Uterus (tissue), 2 donors: Measurements from ENCODE around the gene DNMBP.

ENCODE experiments used
- POLR2A ChIP-seq, 2 donors: fragments of 450-650 bp; IDR thresholded peaks; one replicate each; pipeline ENCODE4 v1.6.1; 2016; ENCODE audit warnings: antibody characterized with exemption in 2 of 2, mild to moderate bottlenecking in 1 of 2, moderate library complexity in 1 of 2
- TF ChIP-seq, protein P1 (sequence below), 4 experiments: fragments of 200-600 bp in 2 of 4; fragments of 450-650 bp in 2 of 4; sonication (generic) in 2 of 4; IDR thresholded peaks; one replicate each; pipeline ENCODE4 v1.5.1; 2016 to 2019; ENCODE audit warnings: antibody characterized with exemption in 4 of 4, mild to moderate bottlenecking in 2 of 4, moderate library complexity in 1 of 4

DNA sequence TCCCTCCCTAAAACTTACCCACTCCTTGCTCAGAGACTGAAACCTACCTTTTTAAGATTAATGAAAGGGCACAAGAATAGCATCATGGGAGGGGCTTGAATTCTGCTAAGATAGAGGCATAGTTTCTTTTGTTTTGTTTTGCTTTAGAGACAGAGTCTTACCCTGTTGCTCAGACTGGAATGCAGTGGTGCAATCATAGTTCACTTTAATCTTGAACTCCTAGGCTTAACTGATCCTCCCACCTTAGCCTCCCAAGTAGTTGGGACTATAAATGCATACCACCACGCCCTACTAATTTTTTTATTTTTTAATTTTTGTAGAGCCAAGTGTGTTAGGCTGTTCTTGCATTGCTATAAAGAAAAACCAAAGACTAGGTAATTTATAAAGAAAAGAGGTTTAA is 17.7 kb upstream of the DNMBP start:
- TF ChIP-seq, protein P1, sequence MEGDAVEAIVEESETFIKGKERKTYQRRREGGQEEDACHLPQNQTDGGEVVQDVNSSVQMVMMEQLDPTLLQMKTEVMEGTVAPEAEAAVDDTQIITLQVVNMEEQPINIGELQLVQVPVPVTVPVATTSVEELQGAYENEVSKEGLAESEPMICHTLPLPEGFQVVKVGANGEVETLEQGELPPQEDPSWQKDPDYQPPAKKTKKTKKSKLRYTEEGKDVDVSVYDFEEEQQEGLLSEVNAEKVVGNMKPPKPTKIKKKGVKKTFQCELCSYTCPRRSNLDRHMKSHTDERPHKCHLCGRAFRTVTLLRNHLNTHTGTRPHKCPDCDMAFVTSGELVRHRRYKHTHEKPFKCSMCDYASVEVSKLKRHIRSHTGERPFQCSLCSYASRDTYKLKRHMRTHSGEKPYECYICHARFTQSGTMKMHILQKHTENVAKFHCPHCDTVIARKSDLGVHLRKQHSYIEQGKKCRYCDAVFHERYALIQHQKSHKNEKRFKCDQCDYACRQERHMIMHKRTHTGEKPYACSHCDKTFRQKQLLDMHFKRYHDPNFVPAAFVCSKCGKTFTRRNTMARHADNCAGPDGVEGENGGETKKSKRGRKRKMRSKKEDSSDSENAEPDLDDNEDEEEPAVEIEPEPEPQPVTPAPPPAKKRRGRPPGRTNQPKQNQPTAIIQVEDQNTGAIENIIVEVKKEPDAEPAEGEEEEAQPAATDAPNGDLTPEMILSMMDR (IDR thresholded peaks at IDR 0.05), result no peak
- no peak for TF ChIP-seq POLR2A (IDR thresholded peaks at IDR 0.05)
